ENCODE measurements around the gene RNF207. TPM values are rescaled to one million over a fixed set of nuclear protein-coding genes. Genes with fewer than 3 reads are reported as not detected.

RNF207 gene
- total and polyA plus RNA-seq, 10 of the 15 experiments (the other 5 are each of a cell fraction or from before 2014, with no cell fraction given) = 1.7 to 36.4 (median 13.1) TPM

DNA sequence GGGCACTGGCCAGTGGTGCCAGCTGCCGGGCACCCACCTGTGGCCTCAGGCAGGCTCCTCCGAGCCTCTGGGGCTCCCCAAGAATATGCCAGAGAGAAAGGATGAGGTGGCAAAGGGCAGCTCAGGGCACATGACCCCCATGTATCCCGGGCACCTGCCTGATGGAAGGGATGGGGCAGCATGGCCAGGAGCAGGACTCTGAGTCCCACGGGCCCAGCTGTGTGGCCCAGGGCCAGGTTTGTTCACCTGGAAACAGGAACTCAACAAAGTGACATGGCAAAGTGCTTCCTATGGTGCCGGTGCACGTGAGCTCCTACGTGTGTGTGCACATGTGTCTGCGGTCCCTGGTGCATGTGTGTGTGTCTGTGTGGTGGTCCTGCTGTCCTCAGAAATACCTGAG lies 64.5 kb downstream of the RNF207 start:
- TF ChIP-seq ZZZ3 (IDR thresholded peaks at IDR 0.05; ENCODE audit: control insufficient read depth, insufficient read length, low read depth) = no peak
- no peak for TF ChIP-seq GATAD2B (conservative IDR thresholded peaks at IDR 0.05; ENCODE audit: low read depth)
- no peak for TF ChIP-seq JUNB (IDR thresholded peaks at IDR 0.05)
- TF ChIP-seq RB1 (IDR thresholded peaks at IDR 0.05; ENCODE audit: borderline replicate concordance) = no peak
- TF ChIP-seq, protein P1, sequence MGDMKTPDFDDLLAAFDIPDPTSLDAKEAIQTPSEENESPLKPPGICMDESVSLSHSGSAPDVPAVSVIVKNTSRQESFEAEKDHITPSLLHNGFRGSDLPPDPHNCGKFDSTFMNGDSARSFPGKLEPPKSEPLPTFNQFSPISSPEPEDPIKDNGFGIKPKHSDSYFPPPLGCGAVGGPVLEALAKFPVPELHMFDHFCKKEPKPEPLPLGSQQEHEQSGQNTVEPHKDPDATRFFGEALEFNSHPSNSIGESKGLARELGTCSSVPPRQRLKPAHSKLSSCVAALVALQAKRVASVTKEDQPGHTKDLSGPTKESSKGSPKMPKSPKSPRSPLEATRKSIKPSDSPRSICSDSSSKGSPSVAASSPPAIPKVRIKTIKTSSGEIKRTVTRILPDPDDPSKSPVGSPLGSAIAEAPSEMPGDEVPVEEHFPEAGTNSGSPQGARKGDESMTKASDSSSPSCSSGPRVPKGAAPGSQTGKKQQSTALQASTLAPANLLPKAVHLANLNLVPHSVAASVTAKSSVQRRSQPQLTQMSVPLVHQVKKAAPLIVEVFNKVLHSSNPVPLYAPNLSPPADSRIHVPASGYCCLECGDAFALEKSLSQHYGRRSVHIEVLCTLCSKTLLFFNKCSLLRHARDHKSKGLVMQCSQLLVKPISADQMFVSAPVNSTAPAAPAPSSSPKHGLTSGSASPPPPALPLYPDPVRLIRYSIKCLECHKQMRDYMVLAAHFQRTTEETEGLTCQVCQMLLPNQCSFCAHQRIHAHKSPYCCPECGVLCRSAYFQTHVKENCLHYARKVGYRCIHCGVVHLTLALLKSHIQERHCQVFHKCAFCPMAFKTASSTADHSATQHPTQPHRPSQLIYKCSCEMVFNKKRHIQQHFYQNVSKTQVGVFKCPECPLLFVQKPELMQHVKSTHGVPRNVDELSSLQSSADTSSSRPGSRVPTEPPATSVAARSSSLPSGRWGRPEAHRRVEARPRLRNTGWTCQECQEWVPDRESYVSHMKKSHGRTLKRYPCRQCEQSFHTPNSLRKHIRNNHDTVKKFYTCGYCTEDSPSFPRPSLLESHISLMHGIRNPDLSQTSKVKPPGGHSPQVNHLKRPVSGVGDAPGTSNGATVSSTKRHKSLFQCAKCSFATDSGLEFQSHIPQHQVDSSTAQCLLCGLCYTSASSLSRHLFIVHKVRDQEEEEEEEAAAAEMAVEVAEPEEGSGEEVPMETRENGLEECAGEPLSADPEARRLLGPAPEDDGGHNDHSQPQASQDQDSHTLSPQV (IDR thresholded peaks at IDR 0.05) = no peak
- no peak for TF ChIP-seq BACH1 (IDR thresholded peaks at IDR 0.05; ENCODE audit: borderline replicate concordance)
- TF ChIP-seq NFYB (IDR thresholded peaks at IDR 0.05; ENCODE audit: insufficient read depth, low read depth, low read length) = no peak
- TF ChIP-seq, protein P2, sequence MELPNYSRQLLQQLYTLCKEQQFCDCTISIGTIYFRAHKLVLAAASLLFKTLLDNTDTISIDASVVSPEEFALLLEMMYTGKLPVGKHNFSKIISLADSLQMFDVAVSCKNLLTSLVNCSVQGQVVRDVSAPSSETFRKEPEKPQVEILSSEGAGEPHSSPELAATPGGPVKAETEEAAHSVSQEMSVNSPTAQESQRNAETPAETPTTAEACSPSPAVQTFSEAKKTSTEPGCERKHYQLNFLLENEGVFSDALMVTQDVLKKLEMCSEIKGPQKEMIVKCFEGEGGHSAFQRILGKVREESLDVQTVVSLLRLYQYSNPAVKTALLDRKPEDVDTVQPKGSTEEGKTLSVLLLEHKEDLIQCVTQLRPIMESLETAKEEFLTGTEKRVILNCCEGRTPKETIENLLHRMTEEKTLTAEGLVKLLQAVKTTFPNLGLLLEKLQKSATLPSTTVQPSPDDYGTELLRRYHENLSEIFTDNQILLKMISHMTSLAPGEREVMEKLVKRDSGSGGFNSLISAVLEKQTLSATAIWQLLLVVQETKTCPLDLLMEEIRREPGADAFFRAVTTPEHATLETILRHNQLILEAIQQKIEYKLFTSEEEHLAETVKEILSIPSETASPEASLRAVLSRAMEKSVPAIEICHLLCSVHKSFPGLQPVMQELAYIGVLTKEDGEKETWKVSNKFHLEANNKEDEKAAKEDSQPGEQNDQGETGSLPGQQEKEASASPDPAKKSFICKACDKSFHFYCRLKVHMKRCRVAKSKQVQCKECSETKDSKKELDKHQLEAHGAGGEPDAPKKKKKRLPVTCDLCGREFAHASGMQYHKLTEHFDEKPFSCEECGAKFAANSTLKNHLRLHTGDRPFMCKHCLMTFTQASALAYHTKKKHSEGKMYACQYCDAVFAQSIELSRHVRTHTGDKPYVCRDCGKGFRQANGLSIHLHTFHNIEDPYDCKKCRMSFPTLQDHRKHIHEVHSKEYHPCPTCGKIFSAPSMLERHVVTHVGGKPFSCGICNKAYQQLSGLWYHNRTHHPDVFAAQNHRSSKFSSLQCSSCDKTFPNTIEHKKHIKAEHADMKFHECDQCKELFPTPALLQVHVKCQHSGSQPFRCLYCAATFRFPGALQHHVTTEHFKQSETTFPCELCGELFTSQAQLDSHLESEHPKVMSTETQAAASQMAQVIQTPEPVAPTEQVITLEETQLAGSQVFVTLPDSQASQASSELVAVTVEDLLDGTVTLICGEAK (IDR thresholded peaks at IDR 0.05; ENCODE audit: borderline replicate concordance) = no peak
- TF ChIP-seq, protein P3, sequence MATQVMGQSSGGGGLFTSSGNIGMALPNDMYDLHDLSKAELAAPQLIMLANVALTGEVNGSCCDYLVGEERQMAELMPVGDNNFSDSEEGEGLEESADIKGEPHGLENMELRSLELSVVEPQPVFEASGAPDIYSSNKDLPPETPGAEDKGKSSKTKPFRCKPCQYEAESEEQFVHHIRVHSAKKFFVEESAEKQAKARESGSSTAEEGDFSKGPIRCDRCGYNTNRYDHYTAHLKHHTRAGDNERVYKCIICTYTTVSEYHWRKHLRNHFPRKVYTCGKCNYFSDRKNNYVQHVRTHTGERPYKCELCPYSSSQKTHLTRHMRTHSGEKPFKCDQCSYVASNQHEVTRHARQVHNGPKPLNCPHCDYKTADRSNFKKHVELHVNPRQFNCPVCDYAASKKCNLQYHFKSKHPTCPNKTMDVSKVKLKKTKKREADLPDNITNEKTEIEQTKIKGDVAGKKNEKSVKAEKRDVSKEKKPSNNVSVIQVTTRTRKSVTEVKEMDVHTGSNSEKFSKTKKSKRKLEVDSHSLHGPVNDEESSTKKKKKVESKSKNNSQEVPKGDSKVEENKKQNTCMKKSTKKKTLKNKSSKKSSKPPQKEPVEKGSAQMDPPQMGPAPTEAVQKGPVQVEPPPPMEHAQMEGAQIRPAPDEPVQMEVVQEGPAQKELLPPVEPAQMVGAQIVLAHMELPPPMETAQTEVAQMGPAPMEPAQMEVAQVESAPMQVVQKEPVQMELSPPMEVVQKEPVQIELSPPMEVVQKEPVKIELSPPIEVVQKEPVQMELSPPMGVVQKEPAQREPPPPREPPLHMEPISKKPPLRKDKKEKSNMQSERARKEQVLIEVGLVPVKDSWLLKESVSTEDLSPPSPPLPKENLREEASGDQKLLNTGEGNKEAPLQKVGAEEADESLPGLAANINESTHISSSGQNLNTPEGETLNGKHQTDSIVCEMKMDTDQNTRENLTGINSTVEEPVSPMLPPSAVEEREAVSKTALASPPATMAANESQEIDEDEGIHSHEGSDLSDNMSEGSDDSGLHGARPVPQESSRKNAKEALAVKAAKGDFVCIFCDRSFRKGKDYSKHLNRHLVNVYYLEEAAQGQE (IDR thresholded peaks at IDR 0.05; ENCODE audit: low read depth, low read length) = no peak
- no peak for TF ChIP-seq STAT1 (conservative IDR thresholded peaks at IDR 0.05)

More for the DNA sequence above, 64.5 kb downstream of the RNF207 start:
- Histone ChIP-seq H3K9ac (ENCODE audit: control insufficient read depth, insufficient read depth, low read length) (no peak overlapping the region), H3K4me3 (no peak overlapping the region), H3K4me2 (ENCODE audit: control insufficient read depth, insufficient read depth) (no peak overlapping the region), H4K20me1 (ENCODE audit: control insufficient read depth, insufficient read depth) (no peaks in the 10 kb centered on the region; the same call in 1 of the 2 replicates), H3K27me3 (replicated peaks in 1 of 2; ENCODE audit: control insufficient read depth in 2 of 2, insufficient read depth in 2 of 2, low read length in 1 of 2) (no peaks in the 10 kb centered on the region), H3K9me3 (replicated peaks; ENCODE audit: control insufficient read depth, insufficient read depth, low read length) (no peaks in the 10 kb centered on the region), H3K79me2 (ENCODE audit: control insufficient read depth, insufficient read depth, low read length) (no peaks in the 10 kb centered on the region), H2AFZ (ENCODE audit: control insufficient read depth, low read depth, low read length) (no peak overlapping the region), H3K4me1 (ENCODE audit: control insufficient read depth, insufficient read depth, low read length) (no peaks in the 10 kb centered on the region), H3K36me3 (ENCODE audit: control insufficient read depth in 2 of 2, insufficient read depth in 2 of 2, low read length in 1 of 2) (peaks cover 0 to 7% of the 10 kb centered on the region in 2 experiments; a peak in 2 of 4 replicates), H3K27ac (ENCODE audit: control insufficient read depth, insufficient read depth) (no peak overlapping the region)
- in situ Hi-C loops (cut with MboI) = no loop called here
- ChIA-PET RAD21 (ENCODE audit: unreplicated experiment) (no interaction called here), CTCF (no interaction called here), POLR2A (no interaction called here), SMC1A (ENCODE audit: uncharacterized antibody, unreplicated experiment) (no interaction called here)
- FAIRE-seq (no peak), ATAC-seq (no peak), DNase-seq (ENCODE audit: low read depth, low spot score) (no peak)
- BruUV-seq (replicated peaks) = no TSS peak
- 72% methylated on average over 8 of the region's 8 CpGs for WGBS (ENCODE audit: insufficient coverage, insufficient replicate concordance, low lambda C conversion rate, missing lambda C conversion rate)
- intact Hi-C loops (cut with micrococcal nuclease; ENCODE audit: unreplicated experiment) = no loop called here

Measured in GM12878 (cell line).